ENCODE data around the gene CLDN20. TPM values are rescaled to one million over a fixed set of nuclear protein-coding genes. Genes with fewer than 3 reads are reported as not detected.

The CLDN20 gene
- total and polyA plus RNA-seq, 2 donors (not counting 3 experiments of a cell fraction or from before 2014, with no cell fraction given), result not detected

DNA sequence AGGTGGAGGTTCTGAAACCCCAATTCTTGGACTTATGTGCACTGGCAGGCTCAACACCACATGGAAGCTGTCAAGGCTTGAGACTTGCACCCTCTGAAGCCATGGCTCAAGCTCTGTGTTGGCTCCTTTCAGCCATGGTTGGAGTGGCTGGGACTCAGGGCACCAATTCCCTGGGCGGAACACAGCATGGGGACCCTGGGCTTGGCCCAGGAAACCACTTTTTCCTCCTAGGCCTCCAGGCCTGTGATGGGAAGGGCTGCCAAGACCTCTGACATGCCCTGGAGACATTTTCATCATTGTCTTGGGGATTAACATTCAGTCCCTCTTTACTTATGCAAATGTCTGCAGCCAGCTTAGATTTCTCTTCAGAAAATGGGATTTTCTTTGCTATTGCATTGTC is 26.2 kb upstream of the CLDN20 start:
- H2AFZ ChIP-seq (ENCODE audit: low read depth, low read length), result no peak overlapping the region
- FAIRE-seq (no peak), DNase-seq (ENCODE audit: low read depth, low spot score) (no peak)
- dilution Hi-C loops (cut with MboI; ENCODE audit: extremely low pct_ligation_motif_present, low sequenced_read_pairs), result no loop called here
- H3K27me3 ChIP-seq (ENCODE audit: control insufficient read depth in 2 of 2, insufficient read depth in 2 of 2, low read length in 2 of 2), result no peaks in the 10 kb centered on the region
- no peak overlapping the region for H3K9ac ChIP-seq (replicated peaks; ENCODE audit: extremely low read depth, insufficient read depth, low read length)
- CTCF ChIA-PET, result interaction anchor here (1.3 to 4.5 kb wide), 2 partner anchors 10 to 60 kb away, joined by 3 to 18 read pairs; no protein-coding TSS in a partner anchor
- H3K4me2 ChIP-seq (ENCODE audit: insufficient read depth, low read length), result no peak overlapping the region
- TF ChIP-seq POLR2AphosphoS5 (IDR thresholded peaks at IDR 0.05; ENCODE audit: insufficient read depth, low read depth, low read length), result no peak
- TF ChIP-seq, protein P1, sequence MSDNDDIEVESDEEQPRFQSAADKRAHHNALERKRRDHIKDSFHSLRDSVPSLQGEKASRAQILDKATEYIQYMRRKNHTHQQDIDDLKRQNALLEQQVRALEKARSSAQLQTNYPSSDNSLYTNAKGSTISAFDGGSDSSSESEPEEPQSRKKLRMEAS (IDR thresholded peaks at IDR 0.05; ENCODE audit: insufficient read depth, insufficient read length), result no peak
- no TSS peak for BruUV-seq (replicated peaks)
- H3K36me3 ChIP-seq (ENCODE audit: control insufficient read depth in 2 of 2, extremely low read depth in 1 of 2, insufficient read depth in 2 of 2, low read length in 2 of 2), result no peaks in the 10 kb centered on the region
- no peaks in the 10 kb centered on the region for H3K9me3 ChIP-seq (replicated peaks; ENCODE audit: control insufficient read depth, insufficient read depth, low read length)
- POLR2A ChIA-PET, result no interaction called here
- no peaks in the 10 kb centered on the region for H4K20me1 ChIP-seq (replicated peaks; ENCODE audit: control insufficient read depth, extremely low read depth, insufficient read depth, low read length)
- no peaks in the 10 kb centered on the region for H3K79me2 ChIP-seq (ENCODE audit: control insufficient read depth, insufficient read depth, low read length)
- H3K9me1 ChIP-seq (replicated peaks; ENCODE audit: control insufficient read depth, extremely low read depth, insufficient read depth, low read length), result no peaks in the 10 kb centered on the region
- H3K4me1 ChIP-seq (ENCODE audit: control insufficient read depth, extremely low read depth, insufficient read depth, low read length), result no peaks in the 10 kb centered on the region
- H3K4me3 ChIP-seq (replicated peaks in 1 of 3; ENCODE audit: insufficient read depth in 1 of 3, low read depth in 1 of 3, low read length in 3 of 3), result no peak overlapping the region
- intact Hi-C loops (cut with micrococcal nuclease), result no loop called here
- no peak overlapping the region for H3K27ac ChIP-seq (ENCODE audit: insufficient read depth, low read depth, low read length)

DNA sequence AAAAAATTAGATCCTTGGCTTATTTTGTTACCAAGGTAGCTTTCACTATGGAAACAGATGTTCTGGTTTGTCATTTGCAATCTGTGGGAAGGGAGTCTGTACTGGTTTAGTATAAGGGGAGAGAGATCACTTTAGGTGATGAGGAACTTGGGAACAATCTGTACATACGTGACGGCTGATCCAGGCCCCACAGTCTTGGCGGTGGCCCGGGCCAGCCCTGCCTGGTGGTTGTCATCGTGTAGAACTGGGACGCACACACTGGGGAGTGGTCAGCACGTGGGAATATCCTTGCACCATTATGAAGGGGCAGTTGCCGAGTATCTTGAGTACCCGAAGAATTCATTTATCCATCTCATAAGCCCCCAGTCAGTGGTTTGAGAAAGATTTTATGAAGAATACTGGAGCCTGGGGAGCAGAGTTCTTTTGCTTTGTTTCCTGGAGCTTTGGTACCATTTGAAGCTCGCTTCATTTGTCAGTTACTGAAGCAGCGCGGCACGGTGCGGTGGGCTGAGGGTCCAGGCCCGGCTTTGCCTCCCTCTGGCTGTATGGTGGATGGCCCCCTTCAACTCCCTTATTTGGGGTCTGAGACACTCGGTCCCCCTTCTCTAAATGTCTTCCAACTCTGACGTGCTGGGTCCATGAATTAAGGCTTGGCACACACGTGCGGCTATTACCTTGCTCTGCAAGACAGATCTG is 22.8 kb upstream of the CLDN20 start:
- no TSS peak for BruUV-seq (replicated peaks)
- H3K9me3 ChIP-seq (replicated peaks; ENCODE audit: control insufficient read depth, insufficient read depth, low read length), result no peaks in the 10 kb centered on the region
- DNase-seq (ENCODE audit: low read depth, low spot score) (no peak), FAIRE-seq (no peak)
- H3K27me3 ChIP-seq (ENCODE audit: control insufficient read depth in 2 of 2, insufficient read depth in 2 of 2, low read length in 2 of 2), result no peaks in the 10 kb centered on the region
- no peaks in the 10 kb centered on the region for H3K9me1 ChIP-seq (replicated peaks; ENCODE audit: control insufficient read depth, extremely low read depth, insufficient read depth, low read length)
- no peak overlapping the region for H3K9ac ChIP-seq (replicated peaks; ENCODE audit: extremely low read depth, insufficient read depth, low read length)
- H3K4me3 ChIP-seq (replicated peaks in 1 of 3; ENCODE audit: insufficient read depth in 1 of 3, low read depth in 1 of 3, low read length in 3 of 3), result no peak overlapping the region
- no peak overlapping the region for H2AFZ ChIP-seq (ENCODE audit: low read depth, low read length)
- H4K20me1 ChIP-seq (replicated peaks; ENCODE audit: control insufficient read depth, extremely low read depth, insufficient read depth, low read length), result no peaks in the 10 kb centered on the region
- POLR2A ChIA-PET, result no interaction called here
- CTCF ChIA-PET, result interaction anchor here (3.5 kb wide), 1 partner anchor 63 kb away, joined by 16 read pairs; no protein-coding TSS in a partner anchor
- H3K79me2 ChIP-seq (ENCODE audit: control insufficient read depth, insufficient read depth, low read length), result no peaks in the 10 kb centered on the region
- dilution Hi-C loops (cut with MboI; ENCODE audit: extremely low pct_ligation_motif_present, low sequenced_read_pairs), result no loop called here
- no peak overlapping the region for H3K27ac ChIP-seq (ENCODE audit: insufficient read depth, low read depth, low read length)
- TF ChIP-seq, protein P1 (IDR thresholded peaks at IDR 0.05; ENCODE audit: insufficient read depth, insufficient read length), result no peak
- TF ChIP-seq, protein P2, sequence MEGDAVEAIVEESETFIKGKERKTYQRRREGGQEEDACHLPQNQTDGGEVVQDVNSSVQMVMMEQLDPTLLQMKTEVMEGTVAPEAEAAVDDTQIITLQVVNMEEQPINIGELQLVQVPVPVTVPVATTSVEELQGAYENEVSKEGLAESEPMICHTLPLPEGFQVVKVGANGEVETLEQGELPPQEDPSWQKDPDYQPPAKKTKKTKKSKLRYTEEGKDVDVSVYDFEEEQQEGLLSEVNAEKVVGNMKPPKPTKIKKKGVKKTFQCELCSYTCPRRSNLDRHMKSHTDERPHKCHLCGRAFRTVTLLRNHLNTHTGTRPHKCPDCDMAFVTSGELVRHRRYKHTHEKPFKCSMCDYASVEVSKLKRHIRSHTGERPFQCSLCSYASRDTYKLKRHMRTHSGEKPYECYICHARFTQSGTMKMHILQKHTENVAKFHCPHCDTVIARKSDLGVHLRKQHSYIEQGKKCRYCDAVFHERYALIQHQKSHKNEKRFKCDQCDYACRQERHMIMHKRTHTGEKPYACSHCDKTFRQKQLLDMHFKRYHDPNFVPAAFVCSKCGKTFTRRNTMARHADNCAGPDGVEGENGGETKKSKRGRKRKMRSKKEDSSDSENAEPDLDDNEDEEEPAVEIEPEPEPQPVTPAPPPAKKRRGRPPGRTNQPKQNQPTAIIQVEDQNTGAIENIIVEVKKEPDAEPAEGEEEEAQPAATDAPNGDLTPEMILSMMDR (IDR thresholded peaks at IDR 0.05; ENCODE audit: extremely low read depth in 1 of 2, insufficient read depth in 1 of 2, low read depth in 1 of 2, low read length in 2 of 2), result no peak
- TF ChIP-seq GATA2 (IDR thresholded peaks at IDR 0.05; ENCODE audit: insufficient read depth, insufficient read length, low read depth, low read length) (no peak), POLR2AphosphoS5 (IDR thresholded peaks at IDR 0.05; ENCODE audit: insufficient read depth, low read depth, low read length) (no peak), FOS (IDR thresholded peaks at IDR 0.05; ENCODE audit: borderline replicate concordance, insufficient read depth, low read length) (no peak), JUN (IDR thresholded peaks at IDR 0.05; ENCODE audit: borderline replicate concordance, insufficient read depth, insufficient read length, low read depth) (no peak), POLR2A (IDR thresholded peaks at IDR 0.05; ENCODE audit: low read depth, low read length) (no peak), MYC (IDR thresholded peaks at IDR 0.05; ENCODE audit: low read depth, low read length) (no peak), EZH2 (IDR thresholded peaks at IDR 0.05; ENCODE audit: borderline replicate concordance, low read depth, low read length, severe bottlenecking) (no peak)
- H3K4me1 ChIP-seq (ENCODE audit: control insufficient read depth, extremely low read depth, insufficient read depth, low read length), result no peaks in the 10 kb centered on the region
- no peak overlapping the region for H3K4me2 ChIP-seq (ENCODE audit: insufficient read depth, low read length)
- intact Hi-C loops (cut with micrococcal nuclease), result no loop called here
- peaks cover 0 to under 1% of the 10 kb centered on the region in 2 experiments for H3K36me3 ChIP-seq (ENCODE audit: control insufficient read depth in 2 of 2, extremely low read depth in 1 of 2, insufficient read depth in 2 of 2, low read length in 2 of 2)

Measured in endothelial cell of umbilical vein (primary cell).